ENCODE measurements around the gene CHD9.
"Not testable (repeated sequence)": the region's sequence is repeated elsewhere in the genome, so short reads cannot be mapped to it uniquely, and the experiment has no call there.

CHD9 gene

DNA sequence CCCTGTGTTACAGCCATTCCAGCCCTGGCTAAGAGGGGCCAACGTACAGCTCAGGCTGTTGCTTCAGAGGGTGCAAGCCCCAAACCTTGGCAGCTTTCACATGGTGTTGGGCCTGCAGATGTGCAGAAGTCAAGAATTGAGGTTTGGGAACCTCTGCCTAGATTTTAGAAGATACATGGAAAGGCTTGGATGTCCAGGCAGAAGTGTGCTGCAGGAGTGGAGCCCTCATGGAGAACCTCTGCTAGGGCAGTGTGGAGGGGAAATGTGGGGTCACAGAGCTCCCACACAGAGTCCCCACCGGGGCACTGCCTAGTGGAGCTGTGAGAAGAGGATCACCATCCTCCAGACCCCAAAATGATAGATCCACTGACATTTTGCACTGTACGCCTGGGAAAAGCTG lies 130.9 kb downstream of the CHD9 start:
- not testable (repeated sequence) for DNase-seq

GRCh38 chr16:53187775-53188174 lies 133.0 kb downstream of the CHD9 start:
- DNase-seq = no peak

- no peak for DNase-seq
Measured at GRCh38 chr16:53191413-53191812, 136.6 kb downstream of the CHD9 start.

GRCh38 chr16:53198933-53199332 lies 144.1 kb downstream of the CHD9 start:
- no peak for DNase-seq

DNA sequence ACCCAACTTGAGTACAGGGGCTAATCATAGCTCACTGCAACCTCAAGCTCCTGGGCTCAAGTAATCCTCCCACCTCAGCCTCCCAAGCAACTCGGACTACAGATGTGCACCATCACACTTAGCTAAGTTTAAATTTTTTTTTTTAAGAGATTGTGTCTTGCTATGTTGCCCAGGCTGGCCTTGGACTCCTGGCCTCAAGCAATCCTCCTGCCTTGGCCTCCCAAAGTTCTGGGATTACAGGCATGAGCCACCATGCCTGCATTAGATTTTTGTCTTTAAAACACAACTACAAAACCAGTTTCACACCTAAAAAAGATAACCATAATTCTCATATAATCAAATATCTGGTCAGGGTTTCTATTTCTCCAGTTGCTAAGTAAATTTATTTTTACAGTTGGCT lies 147.1 kb downstream of the CHD9 start:
- DNase-seq = no peak

- no peak for DNase-seq
Measured at GRCh38 chr16:53202398-53202797, 147.6 kb downstream of the CHD9 start.

- peak in 47 of 51 donors; percentile 3 to 94 (median 42) for DNase-seq
Measured at GRCh38 chr16:53207810-53208752, 153.3 kb downstream of the CHD9 start.

DNA sequence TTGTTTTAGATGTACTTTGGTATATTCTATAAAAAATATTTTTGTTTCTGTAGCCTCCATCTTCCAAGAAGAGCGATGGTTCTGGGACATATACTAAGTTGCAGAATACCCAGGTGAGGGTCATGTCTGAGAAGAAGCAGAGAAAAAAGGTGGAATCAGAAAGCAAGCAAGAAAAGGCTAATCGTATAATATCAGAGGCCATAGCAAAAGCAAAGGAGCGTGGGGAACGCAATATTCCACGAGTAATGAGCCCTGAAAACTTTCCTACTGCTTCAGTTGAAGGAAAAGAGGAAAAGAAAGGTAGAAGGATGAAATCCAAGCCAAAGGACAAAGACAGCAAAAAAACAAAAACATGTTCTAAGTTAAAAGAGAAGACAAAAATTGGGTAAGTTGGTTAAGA lies 154.6 kb downstream of the CHD9 start:
- DNase-seq = no peak

DNA sequence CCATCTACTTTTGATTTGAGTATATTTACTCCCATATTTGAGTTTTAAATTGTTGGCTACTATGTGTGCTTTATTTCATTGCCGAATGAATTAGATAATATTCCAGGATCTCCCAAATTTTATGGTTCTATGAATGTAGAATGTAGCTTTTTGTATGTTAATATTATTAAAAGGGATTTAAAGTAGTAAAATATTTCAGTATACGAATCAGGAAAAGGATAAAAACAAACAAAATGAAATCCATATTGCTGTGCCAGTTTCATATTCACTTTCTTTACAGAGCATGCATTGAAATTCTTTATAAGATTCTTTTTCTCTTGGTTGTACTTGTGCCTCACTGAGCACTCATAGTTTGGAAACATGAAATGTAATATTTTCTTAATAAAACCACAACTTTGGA lies 155.1 kb downstream of the CHD9 start:
- DNase-seq = no peak

GRCh38 chr16:53211253-53211652 lies 156.5 kb downstream of the CHD9 start:
- DNase-seq = no peak

- DNase-seq = no peak
Measured at GRCh38 chr16:53212893-53213223, 158.1 kb downstream of the CHD9 start.

- DNase-seq = no peak
Measured at GRCh38 chr16:53213542-53213941, 158.8 kb downstream of the CHD9 start.

GRCh38 chr16:53216798-53217197 lies 162.0 kb downstream of the CHD9 start:
- no peak for DNase-seq

DNA sequence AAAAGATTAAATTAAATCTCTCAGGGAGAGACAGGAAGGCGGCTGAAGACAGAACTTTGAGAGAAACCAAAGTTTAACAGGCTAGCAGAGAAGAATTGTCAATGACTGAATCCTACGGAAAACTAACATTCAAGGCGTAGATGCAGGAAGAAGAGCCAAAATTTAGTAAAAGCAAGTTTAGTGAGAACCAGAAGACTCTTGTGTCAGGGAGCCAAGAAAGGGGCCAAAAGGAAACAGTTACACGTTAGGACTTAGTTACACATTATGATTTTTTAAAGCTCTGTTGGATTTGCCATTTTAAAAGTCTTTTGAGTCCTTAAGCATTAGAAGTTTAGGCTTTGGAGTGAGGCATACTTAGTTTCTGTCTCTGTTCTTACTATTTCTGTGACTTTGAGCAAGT lies 164.6 kb downstream of the CHD9 start:
- DNase-seq = no peak

GRCh38 chr16:53219795-53220454 lies 165.1 kb downstream of the CHD9 start:
- no peak for DNase-seq

DNA sequence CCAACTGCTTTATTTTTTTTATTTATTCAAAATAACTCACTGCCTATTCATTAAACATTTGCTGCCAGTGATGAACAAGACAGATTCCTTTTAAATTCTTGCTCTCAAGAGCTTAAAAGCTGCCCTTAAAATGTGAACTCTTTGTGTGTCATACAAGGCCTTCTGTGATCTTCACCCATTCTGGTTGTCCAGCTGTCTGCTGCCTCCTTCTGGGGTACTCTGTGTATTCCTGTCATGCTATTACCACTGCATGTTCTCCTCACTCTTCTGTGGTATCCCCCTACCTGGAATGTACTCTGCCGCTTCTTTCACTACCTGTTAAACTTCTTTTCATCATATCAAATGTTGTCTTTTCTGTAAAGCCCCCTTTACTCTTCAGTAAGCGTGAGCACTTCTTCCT lies 165.8 kb downstream of the CHD9 start:
- DNase-seq = peak in 6 of 51 donors; percentile 0 to 38 (median 8)

DNA sequence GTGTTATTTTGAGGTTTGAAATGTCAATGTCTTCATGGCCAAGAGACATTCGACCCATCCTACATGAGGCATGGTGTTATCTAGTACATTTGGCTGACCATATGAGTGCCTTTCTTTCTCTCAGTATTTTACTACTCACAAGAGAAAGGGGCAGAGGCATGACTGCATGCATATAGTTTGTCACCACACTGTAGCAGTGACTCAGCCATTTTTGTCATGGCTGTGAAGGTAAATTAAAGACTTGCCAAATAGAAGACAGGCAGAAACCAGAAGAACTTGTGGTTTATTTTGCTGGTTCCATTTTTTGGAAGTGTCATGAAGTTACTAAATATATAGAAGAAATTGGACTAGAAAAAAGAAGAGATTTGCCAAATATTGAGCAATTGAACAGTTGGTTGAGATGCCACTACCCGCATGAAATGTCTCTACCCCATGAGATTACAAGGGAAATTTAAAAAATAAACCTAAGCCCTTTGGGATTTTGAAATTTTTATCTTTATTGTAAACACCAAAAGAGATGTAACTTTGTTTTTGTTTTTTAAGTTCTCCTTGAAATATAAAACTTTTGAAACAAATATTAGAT lies 170.3 kb downstream of the CHD9 start:
- DNase-seq = no peak

DNA sequence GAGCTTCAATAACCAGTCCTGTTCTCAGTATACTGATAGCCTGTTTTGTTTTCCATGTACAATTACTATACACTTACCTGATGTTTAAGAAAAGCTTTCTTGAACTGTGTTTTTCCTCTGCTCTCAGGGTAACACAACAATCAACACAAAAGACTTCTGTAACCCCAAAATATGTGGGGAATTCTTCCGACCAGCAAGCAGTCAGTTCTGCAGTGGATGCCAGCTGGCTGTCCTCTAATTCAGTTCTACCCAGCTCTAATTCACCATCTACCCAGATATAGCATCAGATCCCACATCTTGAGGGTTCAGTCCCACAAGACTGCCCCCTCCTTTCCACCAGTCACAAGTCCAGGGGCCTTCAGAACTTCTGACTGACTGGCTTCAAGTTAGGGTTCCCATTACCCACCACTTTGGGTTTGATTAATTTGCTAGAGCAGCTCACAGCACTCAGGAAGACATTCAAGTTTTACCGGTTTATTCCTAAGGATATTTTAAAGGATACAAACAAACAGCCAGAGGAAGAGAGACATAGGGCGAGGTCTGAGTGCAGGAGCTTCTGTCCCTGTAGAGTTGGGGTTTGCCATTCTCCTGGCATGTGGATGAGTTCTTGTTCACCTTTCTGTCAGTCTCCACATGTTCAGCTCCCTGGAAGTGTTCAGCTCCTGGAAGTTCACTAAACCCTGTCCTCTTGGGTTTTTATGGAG lies 178.2 kb downstream of the CHD9 start:
- DNase-seq = no peak

GRCh38 chr16:53234836-53235235 lies 180.0 kb downstream of the CHD9 start:
- DNase-seq = no peak

GRCh38 chr16:53235851-53236250 lies 181.1 kb downstream of the CHD9 start:
- DNase-seq = no peak

DNA sequence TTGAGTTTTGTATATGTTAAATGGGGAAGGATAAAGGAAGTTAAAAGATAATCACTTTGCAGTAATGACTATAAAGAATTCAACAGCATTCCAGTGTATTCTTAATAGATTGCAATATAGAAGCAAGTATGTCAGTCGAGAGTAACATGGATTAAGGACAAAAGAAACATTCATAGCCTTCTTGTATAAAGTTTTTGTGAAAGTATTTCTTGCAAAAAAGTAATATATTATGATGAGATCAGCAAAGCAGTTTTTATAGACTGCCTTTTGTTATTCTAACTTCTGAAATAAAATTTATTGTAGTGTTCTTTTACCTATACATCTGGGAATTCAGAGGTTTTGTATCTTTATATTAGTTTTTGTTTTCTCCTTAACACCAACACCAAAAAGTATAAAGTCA lies 194.5 kb downstream of the CHD9 start:
- no peak for DNase-seq

GRCh38 chr16:53257001-53257400 lies 202.2 kb downstream of the CHD9 start:
- DNase-seq = no peak

Measured in hypothalamus (tissue), 51 donors.